HG02938 (cell line): ENCODE results near the gene NCL.
"Not testable (repeated sequence)": the region's sequence is repeated elsewhere in the genome, so short reads cannot be mapped to it uniquely, and the experiment has no call there.

Experiments
- ATAC-seq: cut with Tn5 transposase; IDR thresholded peaks from one replicate; pipeline ENCODE4 v1.9.1; 2021; ENCODE audit warnings: mild to moderate bottlenecking, moderate library complexity; ENCODE audit not compliant: unreplicated experiment

NCL gene

GRCh38 chr2:231433990-231434389 lies 30.3 kb downstream of the NCL start:
- no peak for ATAC-seq

- no peak for ATAC-seq
Measured at GRCh38 chr2:231431606-231432005, 32.7 kb downstream of the NCL start.

DNA sequence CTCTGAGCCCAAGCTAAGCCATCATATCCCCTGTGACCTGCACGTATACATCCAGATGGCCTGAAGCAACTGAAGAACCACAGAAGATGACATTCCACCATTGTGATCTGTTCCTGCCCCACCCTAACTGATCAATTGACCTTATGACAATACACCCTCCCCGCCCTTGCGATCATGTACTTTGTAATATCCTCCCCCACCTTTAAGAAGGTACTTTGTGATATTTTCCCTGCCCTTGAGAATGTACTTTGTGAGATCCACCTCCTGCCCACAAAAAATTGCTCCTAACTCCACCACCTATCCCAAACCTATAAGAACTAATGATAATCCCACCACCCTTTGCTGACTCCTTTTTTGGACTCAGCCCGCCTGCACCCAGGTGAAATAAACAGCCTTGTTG lies 33.8 kb downstream of the NCL start:
- not testable (repeated sequence) for ATAC-seq

GRCh38 chr2:231429901-231430300 lies 34.4 kb downstream of the NCL start:
- ATAC-seq: no peak

GRCh38 chr2:231429152-231429551 lies 35.1 kb downstream of the NCL start:
- no peak for ATAC-seq

GRCh38 chr2:231427116-231427515 lies 37.2 kb downstream of the NCL start:
- ATAC-seq: no peak

GRCh38 chr2:231425811-231426703 lies 38.2 kb downstream of the NCL start:
- no peak for ATAC-seq

- ATAC-seq: no peak
Measured at GRCh38 chr2:231425291-231425810, 38.9 kb downstream of the NCL start.

- no peak for ATAC-seq
Measured at GRCh38 chr2:231423176-231423575, 41.1 kb downstream of the NCL start.

- ATAC-seq: no peak
Measured at GRCh38 chr2:231422056-231422455, 42.2 kb downstream of the NCL start.

- ATAC-seq: no peak
Measured at GRCh38 chr2:231421051-231421580, 43.2 kb downstream of the NCL start.

DNA sequence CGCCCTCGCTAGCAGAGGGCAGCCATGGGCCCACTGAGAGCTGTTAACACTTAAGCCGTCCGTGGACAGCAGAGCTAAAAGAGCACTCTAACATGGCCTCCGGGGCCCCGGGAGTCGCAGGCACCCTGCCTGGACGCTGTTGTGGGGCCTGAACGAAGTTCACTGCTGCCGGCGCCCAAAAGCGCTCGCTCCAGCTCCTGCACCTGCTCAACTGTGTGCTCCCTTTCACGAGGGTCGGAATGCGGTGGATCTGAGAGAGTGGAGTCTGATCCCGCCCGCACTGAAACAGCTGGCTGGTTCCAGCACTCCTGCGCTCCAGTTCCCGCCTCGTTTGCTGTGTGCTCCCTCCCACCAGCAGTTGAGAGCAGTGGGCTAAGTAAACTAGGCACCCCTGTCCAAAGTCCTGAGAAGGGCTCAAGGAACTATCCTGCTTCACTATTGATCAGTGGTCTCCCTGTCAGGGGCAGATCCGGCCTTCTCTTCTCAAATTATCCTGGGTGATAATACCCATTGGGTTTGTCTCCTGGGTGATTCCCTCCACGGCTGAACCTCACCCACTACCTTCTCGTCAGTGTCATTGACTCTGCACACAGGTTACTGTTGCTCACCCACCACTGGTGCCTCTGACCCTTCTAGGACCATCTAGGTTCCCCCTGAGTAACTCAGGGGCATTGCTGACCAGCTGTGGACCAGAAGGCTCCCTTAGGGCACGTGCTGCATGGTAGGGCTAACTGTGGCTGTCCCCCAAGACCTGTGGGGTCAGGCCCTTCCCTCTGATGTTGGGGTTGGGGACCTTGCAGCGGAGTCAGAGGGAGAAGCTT lies 45.3 kb downstream of the NCL start:
- ATAC-seq: no peak

- ATAC-seq: no peak
Measured at GRCh38 chr2:231415029-231415428, 49.3 kb downstream of the NCL start.

GRCh38 chr2:231413921-231414476 lies 50.3 kb downstream of the NCL start:
- ATAC-seq: no peak

GRCh38 chr2:231413456-231413855 lies 50.8 kb downstream of the NCL start:
- no peak for ATAC-seq

GRCh38 chr2:231412618-231412963 lies 51.7 kb downstream of the NCL start:
- no peak for ATAC-seq

DNA sequence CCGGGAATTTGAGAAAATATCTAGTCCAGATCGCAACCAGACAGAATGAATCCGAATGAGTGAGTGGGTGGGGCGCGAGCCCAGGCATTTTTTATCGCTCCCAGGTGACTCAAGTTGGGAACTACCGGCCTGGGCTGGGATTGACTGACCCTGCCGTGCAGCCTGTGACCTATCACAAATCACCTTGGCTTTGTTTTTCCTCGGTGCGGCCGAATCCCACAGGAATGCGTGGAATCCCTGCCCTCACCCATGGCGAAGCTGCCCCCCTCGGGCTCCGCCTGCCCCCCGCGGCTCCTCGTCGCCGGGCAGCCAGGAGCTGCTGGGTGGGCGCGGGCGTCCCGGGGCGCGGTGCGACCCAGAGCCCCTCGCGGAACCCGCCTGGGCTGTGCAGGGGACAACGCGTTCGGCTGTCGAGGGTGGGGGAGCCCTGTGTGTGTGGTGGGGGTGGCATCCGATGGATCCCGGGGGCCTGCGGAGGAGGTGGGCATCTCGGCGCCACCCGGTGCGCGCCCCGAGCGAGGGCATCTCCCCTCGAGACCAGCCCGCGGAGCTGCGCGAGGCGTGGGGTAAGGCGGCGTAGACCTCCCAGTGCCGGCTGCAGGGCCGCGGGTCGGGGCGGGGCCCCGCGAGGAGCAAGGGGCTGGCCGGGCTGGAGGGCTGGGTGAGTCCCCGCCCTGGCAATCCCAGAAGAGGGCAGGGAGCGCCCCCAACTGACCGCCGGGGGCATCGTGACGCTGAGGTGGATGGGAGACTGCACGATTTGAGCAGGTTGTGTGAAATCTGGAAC lies 52.3 kb downstream of the NCL start:
- ATAC-seq: peak; percentile 94

DNA sequence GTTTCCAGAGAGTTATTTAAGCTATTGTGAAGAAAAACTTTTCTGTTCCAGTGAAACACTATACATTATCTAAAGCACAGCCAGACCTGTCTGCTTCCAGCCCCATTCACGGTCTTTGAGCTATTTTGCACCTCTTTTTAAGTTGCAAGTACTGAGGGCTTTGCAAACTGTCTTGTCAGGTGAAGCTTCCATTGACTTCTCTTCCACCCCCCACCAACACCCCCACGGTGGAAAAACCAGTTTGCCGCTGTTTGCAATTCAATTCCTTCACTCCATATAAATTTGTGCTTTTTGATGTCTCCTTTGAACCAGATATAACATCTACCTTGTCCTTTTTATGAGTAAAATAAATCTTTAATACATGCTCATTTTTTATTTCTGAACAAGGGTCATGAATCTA lies 53.0 kb downstream of the NCL start:
- no peak for ATAC-seq

GRCh38 chr2:231410293-231411004 lies 53.8 kb downstream of the NCL start:
- no peak for ATAC-seq

- ATAC-seq: no peak
Measured at GRCh38 chr2:231409776-231410175, 54.5 kb downstream of the NCL start.
